Smooth muscle cell of the brain vasculature (primary cell): Measurements from ENCODE around the gene GFER.
"Not testable (repeated sequence)": the region's sequence is repeated elsewhere in the genome, so short reads cannot be mapped to it uniquely, and the experiment has no call there.

Source experiments
- DNase-seq: peaks from one replicate; pipeline ENCODE4 v3.0.0-alpha.2; 2012; ENCODE audit warnings: low read depth, low spot score

Gene GFER

GRCh38 chr16:1957434-1958142 lies 26.4 kb upstream of the GFER start:
- DNase-seq, result not testable (repeated sequence)

DNA sequence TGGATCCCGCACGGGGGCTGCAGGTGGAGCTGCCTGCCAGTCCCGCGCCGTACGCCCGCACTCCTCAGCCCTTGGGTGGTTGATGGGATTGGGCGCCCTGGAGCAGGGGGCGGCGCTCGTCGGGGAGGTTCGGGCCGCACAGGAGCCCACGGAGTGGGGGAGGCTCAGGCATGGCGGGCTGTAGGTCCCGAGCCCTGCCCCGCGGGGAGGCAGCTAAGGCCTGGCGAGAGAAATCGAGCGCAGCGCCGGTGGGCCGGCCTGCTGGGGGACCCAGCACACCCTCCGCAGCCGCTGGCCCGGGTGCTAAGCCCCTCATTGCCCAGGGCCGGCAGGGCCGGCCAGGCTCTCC lies 25.9 kb upstream of the GFER start:
- DNase-seq, result not testable (repeated sequence)

- no peak for DNase-seq
Observed at GRCh38 chr16:1958715-1959268, 25.2 kb upstream of the GFER start.

DNA sequence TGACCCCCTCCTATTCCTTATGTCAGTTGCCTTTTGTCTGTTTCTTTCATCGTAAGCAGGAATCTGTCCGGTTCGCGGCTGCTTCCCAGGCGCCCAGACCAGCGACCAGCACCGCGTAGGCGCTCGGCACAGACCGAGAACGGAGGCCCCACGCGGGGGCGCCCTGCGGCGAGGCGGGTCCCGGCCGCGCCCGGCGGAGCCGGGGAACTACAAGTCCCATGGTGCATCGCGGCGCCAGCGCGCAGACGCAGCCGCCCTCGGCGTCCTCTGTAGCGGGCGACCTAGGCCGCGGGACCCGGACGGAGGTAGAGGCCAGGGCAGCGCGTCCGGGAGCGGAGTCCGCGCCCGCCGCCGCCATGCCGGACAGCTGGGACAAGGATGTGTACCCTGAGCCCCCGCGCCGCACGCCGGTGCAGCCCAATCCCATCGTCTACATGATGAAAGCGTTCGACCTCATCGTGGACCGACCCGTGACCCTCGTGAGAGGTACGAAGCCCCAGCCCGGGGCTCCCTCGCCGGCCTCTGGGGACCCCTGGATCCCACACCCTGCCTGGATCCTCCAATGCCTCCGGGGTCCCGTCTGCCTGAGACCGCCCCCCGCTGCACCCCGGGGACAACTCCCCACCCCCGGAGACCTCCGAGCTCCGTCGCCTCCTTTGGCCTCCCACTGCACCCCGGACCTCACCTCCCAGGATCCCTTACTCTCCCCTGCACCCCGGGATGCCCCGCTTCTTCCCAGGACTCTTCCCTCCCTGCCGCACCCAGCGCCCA lies 24.5 kb upstream of the GFER start, which contains the start of gene NDUFB10:
Gene NDUFB10, plus strand, starts transcription at position 270 of the 771 bp plus-strand sequence. Its CDS starts 87 bp downstream, at position 357.
- no peak for DNase-seq

GRCh38 chr16:1960665-1961630 lies 23.0 kb upstream of the GFER start:
- no peak for DNase-seq

GRCh38 chr16:1961651-1962067 lies 22.3 kb upstream of the GFER start:
- no peak for DNase-seq

- DNase-seq, result not testable (repeated sequence)
Observed at GRCh38 chr16:1962161-1963153, 21.5 kb upstream of the GFER start.

DNA sequence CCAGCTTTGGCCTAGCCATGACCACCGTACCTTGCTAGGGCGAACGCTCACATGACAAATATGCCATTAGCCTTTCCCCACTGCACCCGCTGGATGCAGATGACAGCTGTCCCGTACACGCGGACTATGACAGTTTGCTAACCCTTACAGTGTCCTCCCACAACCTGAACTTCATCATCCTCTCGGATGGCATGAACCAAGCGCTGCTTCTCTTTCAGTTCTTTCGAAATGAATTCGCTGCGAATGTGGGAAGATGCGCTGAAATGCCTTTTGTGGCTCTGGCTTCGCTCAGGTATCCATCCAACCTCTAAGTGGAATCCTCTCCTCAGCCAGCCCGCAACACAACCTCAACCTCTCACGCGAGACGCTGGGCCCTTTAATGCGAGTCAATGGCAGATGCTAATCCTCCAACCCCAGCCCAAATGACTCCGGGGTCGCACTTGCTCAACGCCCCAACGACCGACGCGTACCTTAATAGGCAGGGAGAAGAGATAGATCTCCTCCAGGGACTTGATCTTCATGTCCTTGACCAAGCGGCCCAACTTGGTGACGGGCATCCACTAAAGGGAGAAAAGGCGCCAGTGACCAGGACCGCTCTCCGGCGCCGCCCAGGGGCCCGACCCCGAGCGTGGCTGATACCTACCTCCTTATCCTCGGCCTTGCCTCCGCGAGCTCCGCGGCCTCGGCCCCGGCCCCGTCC lies 20.0 kb upstream of the GFER start:
- DNase-seq, result no peak

GRCh38 chr16:1964506-1965395 lies 19.2 kb upstream of the GFER start, which contains the start of gene RPS2:
RPS2 (minus strand) TSS chr16:1964826; CDS start chr16:1964625, 201 bp downstream.
- peak; percentile 97 for DNase-seq

DNA sequence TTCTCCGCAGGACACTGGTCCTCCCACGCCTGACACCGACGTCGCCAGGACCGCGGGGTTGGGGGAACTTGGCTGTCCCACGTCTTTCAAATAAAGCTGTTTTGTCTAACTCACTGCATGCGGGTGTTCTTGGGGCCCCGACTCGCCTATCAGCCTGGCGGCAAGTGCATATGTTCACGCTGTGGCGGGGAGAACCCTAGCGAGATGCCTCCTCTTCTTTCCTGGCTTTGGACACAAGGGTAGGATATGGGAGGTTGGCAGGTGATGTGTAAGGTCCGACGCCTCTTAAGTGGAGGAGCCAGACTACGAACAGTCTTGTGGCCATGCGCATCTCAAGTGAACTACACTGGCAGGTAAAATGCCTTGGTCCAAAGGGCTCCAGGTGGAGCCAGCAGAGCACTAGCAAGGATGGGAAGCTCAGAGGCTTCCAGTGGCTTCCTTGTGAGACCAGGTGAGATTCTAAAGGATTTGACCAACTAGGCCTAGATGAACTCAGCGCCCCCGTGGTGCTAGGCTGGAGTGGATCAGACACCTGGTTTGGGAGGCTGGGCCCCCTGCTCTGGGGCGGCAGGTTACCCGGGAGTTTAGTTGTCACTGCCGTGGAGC lies 18.5 kb upstream of the GFER start:
- DNase-seq, result no peak

DNA sequence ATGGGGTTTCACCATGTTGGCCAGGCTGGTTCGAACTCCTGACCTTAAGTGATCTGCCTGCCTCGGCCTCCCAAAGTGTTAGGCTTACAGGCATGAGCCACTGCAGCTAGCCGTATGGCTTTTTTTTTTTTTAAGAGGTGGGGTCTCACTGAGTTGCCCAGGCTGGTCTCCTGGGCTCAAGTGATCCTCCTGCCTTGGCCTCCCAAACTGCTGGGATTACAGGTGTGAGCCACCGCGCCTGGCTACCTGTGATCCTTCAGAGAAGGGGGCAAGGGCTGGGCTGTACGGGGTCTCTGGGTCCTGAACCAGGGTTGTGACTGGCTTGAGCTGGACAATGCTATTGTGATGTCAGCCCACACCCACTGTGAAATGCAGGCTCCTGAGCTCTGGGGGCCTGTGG lies 17.5 kb upstream of the GFER start, which contains the start of gene RNF151:
Gene RNF151, plus strand, starts transcription at position 397 of the 400 bp plus-strand sequence. CDS start 26 bp downstream, outside the sequence.
- DNase-seq, result no peak

DNA sequence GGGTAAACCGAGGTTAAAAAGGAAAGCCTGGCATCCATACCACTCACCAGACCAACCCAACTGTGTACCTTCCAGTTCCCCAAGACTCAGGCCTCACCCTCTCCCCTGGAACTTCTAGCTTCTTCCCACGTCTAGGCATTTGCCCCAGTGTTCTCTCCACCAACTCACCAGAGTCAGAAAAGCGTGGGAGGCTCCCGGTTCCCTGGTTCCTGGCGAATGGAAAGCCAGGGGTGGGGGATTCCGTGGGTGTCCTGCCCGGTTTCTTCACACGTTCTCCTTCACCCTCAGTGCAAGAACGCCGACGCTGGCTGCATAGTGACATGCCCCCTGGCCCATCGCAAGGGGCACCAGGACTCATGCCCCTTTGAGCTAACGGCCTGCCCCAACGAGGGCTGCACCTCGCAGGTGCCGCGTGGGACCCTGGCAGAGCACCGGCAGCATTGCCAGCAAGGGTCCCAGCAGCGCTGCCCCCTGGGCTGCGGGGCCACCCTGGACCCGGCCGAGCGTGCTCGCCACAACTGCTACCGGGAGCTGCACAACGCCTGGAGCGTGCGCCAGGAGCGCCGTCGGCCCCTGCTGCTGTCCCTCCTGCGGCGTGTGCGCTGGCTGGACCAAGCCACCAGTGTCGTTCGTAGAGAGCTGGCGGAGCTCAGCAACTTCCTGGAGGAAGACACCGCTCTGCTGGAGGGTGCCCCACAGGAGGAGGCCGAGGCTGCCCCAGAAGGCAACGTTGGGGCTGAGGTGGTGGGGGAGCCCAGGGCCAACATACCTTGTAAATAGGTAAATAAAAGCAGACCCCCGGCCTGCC lies 15.6 kb upstream of the GFER start:
- no peak for DNase-seq

GRCh38 chr16:1971796-1972489 lies 12.1 kb upstream of the GFER start, which contains the start of gene TBL3:
TBL3 (plus strand) TSS chr16:1972053; CDS start chr16:1972165, 112 bp downstream.
- DNase-seq, result peak; percentile 83

- DNase-seq, result no peak
Observed at GRCh38 chr16:1972490-1972877, 11.5 kb upstream of the GFER start.

- no peak for DNase-seq
Observed at GRCh38 chr16:1973461-1974156, 10.4 kb upstream of the GFER start.
